K562 (cell line): Measurements from ENCODE around the gene KRTAP10-4. TPM values are rescaled to one million over a fixed set of nuclear protein-coding genes. Genes with fewer than 3 reads are reported as not detected.

Source experiments
- ATAC-seq: fragments of 200-7000 bp; cut with Tn5 transposase; 3 replicates; pipeline ENCODE4 v1.9.1; 2020; ENCODE audit warnings: moderate library complexity
- BruUV-seq: library from RNA; stranded (reverse); fragments of 400-500 nt; replicated peaks from 2 replicates; lab custom pipeline; 2021; lab: Mats Ljungman, UMichigan
- CTCF ChIA-PET: fragments of 300-600 bp; formaldehyde crosslinking; extraction: SDS; loops from one replicate; lab custom pipeline; 2021; ENCODE audit warnings: low intra/inter-chr PET ratio; lab: Yijun Ruan, JAX
- POLR2A ChIA-PET: fragments of 300-600, 350-650 bp; sonication (Branson Sonifier 250); formaldehyde crosslinking; extraction: SDS; loops from one replicate; lab custom pipeline; 2021; ENCODE audit warnings: antibody characterized with exemption, inconsistent platforms; lab: Yijun Ruan, JAX
- DNase-seq, 4 experiments: peaks; one replicate each; pipeline versions ENCODE4 v3.0.0 to v3.0.0-alpha.2; 2011 to 2018; ENCODE audit warnings: low spot score in 3 of 4, mixed read lengths in 3 of 4; ENCODE audit errors: extremely low read depth in 1 of 4
- FAIRE-seq: peaks from 2 replicates; lab custom pipeline; 2011; peaks lifted over from hg19 to GRCh38; lab: Jason Lieb, UNC
- H2AFZ ChIP-seq: 2 replicates; pipeline ENCODE4 v1.6.0; 2011; ENCODE audit warnings: low read depth, low read length, control low read depth, inconsistent platforms
- H3K27ac ChIP-seq: fragments of 200-600 bp; 3 replicates; pipeline ENCODE4 v1.8.0; 2011; ENCODE audit warnings: low read depth, mild to moderate bottlenecking, control low read depth, inconsistent platforms, low read length, moderate library complexity, mixed read lengths; ENCODE audit errors: extremely low read depth
- H3K27me3 ChIP-seq, 2 experiments: fragments of 300-600 bp in 1 of 2; 2 replicates in 1 of 2; 3 replicates in 1 of 2; pipeline versions ENCODE4 v1.6.0 to v1.8.0; 2011; ENCODE audit warnings: inconsistent platforms in 2 of 2, low read length in 2 of 2, mild to moderate bottlenecking in 1 of 2, mixed read lengths in 1 of 2, moderate library complexity in 1 of 2; ENCODE audit not compliant: control insufficient read depth in 2 of 2, insufficient read depth in 2 of 2
- H3K36me3 ChIP-seq: fragments of 300-600 bp; 3 replicates; pipeline ENCODE4 v1.8.0; 2011; ENCODE audit warnings: mild to moderate bottlenecking, low read length, inconsistent platforms; ENCODE audit not compliant: control insufficient read depth, insufficient read depth
- H3K4me1 ChIP-seq, 2 experiments: fragments of 200-600 bp in 1 of 2; replicated peaks in 1 of 2; 2 replicates in 1 of 2; 3 replicates in 1 of 2; pipeline versions ENCODE4 v1.5.1 to v1.8.0; 2011; ENCODE audit warnings: inconsistent platforms in 2 of 2, low read length in 2 of 2, mild to moderate bottlenecking in 1 of 2, mixed read lengths in 1 of 2, moderate library complexity in 1 of 2; ENCODE audit not compliant: control insufficient read depth in 2 of 2, insufficient read depth in 2 of 2
- H3K4me2 ChIP-seq: 2 replicates; pipeline ENCODE4 v1.6.1; 2011; ENCODE audit warnings: low read length, control low read depth, inconsistent platforms, mixed read lengths; ENCODE audit not compliant: insufficient read depth
- H3K4me3 ChIP-seq: fragments of 200-600 bp; sonication (generic), shearing (Covaris generic); 2 replicates; pipeline ENCODE4 v1.5.1; 2016; ENCODE audit warnings: control low read depth, inconsistent platforms
- H3K79me2 ChIP-seq: fragments of 200-600 bp; 3 replicates; pipeline ENCODE4 v1.8.0; 2011; ENCODE audit warnings: low read length, inconsistent platforms; ENCODE audit not compliant: control insufficient read depth, insufficient read depth
- H3K9ac ChIP-seq, 2 experiments: 2 replicates each; pipeline versions ENCODE4 v1.6.0 to v1.6.1; 2011; ENCODE audit warnings: low read depth in 2 of 2, low read length in 2 of 2, control low read depth in 1 of 2, inconsistent platforms in 1 of 2, mild to moderate bottlenecking in 1 of 2, mixed read lengths in 1 of 2; ENCODE audit not compliant: insufficient read depth in 1 of 2
- H3K9me1 ChIP-seq: one replicate; pipeline ENCODE4 v1.6.0; 2011; ENCODE audit warnings: inconsistent platforms, mild to moderate bottlenecking, low read length, moderate library complexity; ENCODE audit not compliant: control insufficient read depth, insufficient read depth
- H3K9me3 ChIP-seq: replicated peaks from 2 replicates; pipeline ENCODE4 v1.5.1; 2011; ENCODE audit warnings: low read depth, low read length, inconsistent platforms; ENCODE audit not compliant: control insufficient read depth, insufficient read depth
- H4K20me1 ChIP-seq: replicated peaks from 2 replicates; pipeline ENCODE4 v1.6.1; 2011; ENCODE audit warnings: low read length, inconsistent platforms, mixed read lengths; ENCODE audit not compliant: control insufficient read depth, insufficient read depth
- MTA3 ChIP-seq: fragments of 450-650 bp; formaldehyde crosslinking; IDR thresholded peaks from 2 replicates; pipeline ENCODE4 v1.6.1; 2017; ENCODE audit warnings: mild to moderate bottlenecking, borderline replicate concordance
- POLR3G ChIP-seq: IDR thresholded peaks from 2 replicates; pipeline ENCODE4 v1.6.1; 2011; ENCODE audit not compliant: insufficient read length, insufficient replicate concordance; ENCODE audit errors: extremely low read depth
- SMARCC2 ChIP-seq: fragments of 450-650 bp; IDR thresholded peaks from 2 replicates; pipeline ENCODE4 v1.6.1; 2017; ENCODE audit warnings: antibody characterized with exemption, moderate library complexity, mild to moderate bottlenecking, low read depth
- TRIM28 ChIP-seq: fragments of 450-650 bp; IDR thresholded peaks from 2 replicates; pipeline ENCODE4 v1.6.1; 2017
- ZEB2 ChIP-seq: fragments of 450-650 bp; IDR thresholded peaks from 2 replicates; pipeline ENCODE4 v1.6.1; 2016
- WGBS: fragments of 100-300 bp; shearing (Covaris generic); methylation state at CpG from one replicate; pipeline ENCODE4 v1.1.6; 2016; ENCODE audit warnings: low coverage, mixed read lengths; ENCODE audit not compliant: insufficient coverage; ENCODE audit errors: missing lambda C conversion rate; 5-methylcytosine and 5-hydroxymethylcytosine counted together
- in situ Hi-C: fragments of 300-500 bp; cut with MboI; formaldehyde crosslinking; loops from 4 replicates; pipeline ENCODE4 v1.15.0; 2018; ENCODE audit warnings: inconsistent platforms, mixed read lengths
- intact Hi-C: fragments of 100-400 bp; cut with micrococcal nuclease; formaldehyde crosslinking; loops from 2 replicates; pipeline ENCODE4 v1.14.2; 2022
- polyA plus RNA-seq, 8 experiments: library from polyadenylated mRNA; depleted of rRNA in 4 of 8; stranded (reverse) in 5 of 8; unstranded in 3 of 8; fragments of >200 nt; fragmentation: Nextera tagmentation in 2 of 8; fragmentation: Illumina TruSeq in 1 of 8; extraction: Ambion mirVana in 2 of 8; extraction: Trizol in 1 of 8; gene quantifications; 2 replicates each; pipeline versions ENCODE4 v1.2.1 to v1.2.3, GENCODE V29; 2011 to 2014; ENCODE audit warnings: inconsistent platforms in 1 of 8, missing spikeins in 1 of 8
- total RNA-seq, 7 experiments: library from RNA; depleted of rRNA in 6 of 7; stranded (reverse); fragments of >200 nt in 6 of 7; fragmentation: Illumina TruSeq in 2 of 7; extraction: Trizol in 2 of 7; gene quantifications; 2 replicates each; pipeline versions ENCODE4 v1.2.1 to v1.2.3, GENCODE V29; 2011 to 2021; ENCODE audit warnings: low replicate concordance in 1 of 7
- TF ChIP-seq, protein P1 (sequence below): sonication (generic); formaldehyde crosslinking; IDR thresholded peaks from 2 replicates; pipeline ENCODE4 v1.8.0; 2023; ENCODE audit warnings: mild to moderate bottlenecking, missing genetic modification reagents

Gene KRTAP10-4
- total and polyA plus RNA-seq, 9 of the 15 experiments (the other 6 are each of a cell fraction or from before 2014, with no cell fraction given) = not detected

GRCh38 chr21:44542716-44543115, 30.8 kb upstream of the KRTAP10-4 start:
- in situ Hi-C loops = no loop called here
- no peak for FAIRE-seq

More at GRCh38 chr21:44542716-44543115, 30.8 kb upstream of the KRTAP10-4 start:
- WGBS = 0% methylated on average over 1 of the region's 1 CpG
- H3K9ac ChIP-seq = no peak overlapping the region
- intact Hi-C loops = no loop called here
- H3K79me2 ChIP-seq = no peaks in the 10 kb centered on the region
- peaks cover 4 to 32% of the 10 kb centered on the region in 2 experiments; a peak in 4 of 5 replicates for H3K27me3 ChIP-seq
- DNase-seq (no peak), ATAC-seq (no peak)
- peaks cover 0 to 4% of the 10 kb centered on the region in 2 experiments; a peak in 2 of 5 replicates for H3K4me1 ChIP-seq
- H3K36me3 ChIP-seq = no peaks in the 10 kb centered on the region
- POLR2A ChIA-PET = no interaction called here
- no peaks in the 10 kb centered on the region for H3K9me3 ChIP-seq
- no peaks in the 10 kb centered on the region for H4K20me1 ChIP-seq
- CTCF ChIA-PET = no interaction called here
- no peak overlapping the region for H3K27ac ChIP-seq
- H3K4me3 ChIP-seq = no peak overlapping the region
- no peak for TF ChIP-seq POLR3G
- TF ChIP-seq SMARCC2 = no peak
- TF ChIP-seq, protein P1, sequence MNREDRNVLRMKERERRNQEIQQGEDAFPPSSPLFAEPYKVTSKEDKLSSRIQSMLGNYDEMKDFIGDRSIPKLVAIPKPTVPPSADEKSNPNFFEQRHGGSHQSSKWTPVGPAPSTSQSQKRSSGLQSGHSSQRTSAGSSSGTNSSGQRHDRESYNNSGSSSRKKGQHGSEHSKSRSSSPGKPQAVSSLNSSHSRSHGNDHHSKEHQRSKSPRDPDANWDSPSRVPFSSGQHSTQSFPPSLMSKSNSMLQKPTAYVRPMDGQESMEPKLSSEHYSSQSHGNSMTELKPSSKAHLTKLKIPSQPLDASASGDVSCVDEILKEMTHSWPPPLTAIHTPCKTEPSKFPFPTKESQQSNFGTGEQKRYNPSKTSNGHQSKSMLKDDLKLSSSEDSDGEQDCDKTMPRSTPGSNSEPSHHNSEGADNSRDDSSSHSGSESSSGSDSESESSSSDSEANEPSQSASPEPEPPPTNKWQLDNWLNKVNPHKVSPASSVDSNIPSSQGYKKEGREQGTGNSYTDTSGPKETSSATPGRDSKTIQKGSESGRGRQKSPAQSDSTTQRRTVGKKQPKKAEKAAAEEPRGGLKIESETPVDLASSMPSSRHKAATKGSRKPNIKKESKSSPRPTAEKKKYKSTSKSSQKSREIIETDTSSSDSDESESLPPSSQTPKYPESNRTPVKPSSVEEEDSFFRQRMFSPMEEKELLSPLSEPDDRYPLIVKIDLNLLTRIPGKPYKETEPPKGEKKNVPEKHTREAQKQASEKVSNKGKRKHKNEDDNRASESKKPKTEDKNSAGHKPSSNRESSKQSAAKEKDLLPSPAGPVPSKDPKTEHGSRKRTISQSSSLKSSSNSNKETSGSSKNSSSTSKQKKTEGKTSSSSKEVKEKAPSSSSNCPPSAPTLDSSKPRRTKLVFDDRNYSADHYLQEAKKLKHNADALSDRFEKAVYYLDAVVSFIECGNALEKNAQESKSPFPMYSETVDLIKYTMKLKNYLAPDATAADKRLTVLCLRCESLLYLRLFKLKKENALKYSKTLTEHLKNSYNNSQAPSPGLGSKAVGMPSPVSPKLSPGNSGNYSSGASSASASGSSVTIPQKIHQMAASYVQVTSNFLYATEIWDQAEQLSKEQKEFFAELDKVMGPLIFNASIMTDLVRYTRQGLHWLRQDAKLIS (CRISPR knock-in tag) = no peak
- TF ChIP-seq TRIM28 = 0 out of 2 replicates have a peak, but pooled peaks have one; percentile 59
- TF ChIP-seq ZEB2 = no peak
- TF ChIP-seq MTA3 = no peak
- H2AFZ ChIP-seq = no peak overlapping the region
- no TSS peak for BruUV-seq
- H3K9me1 ChIP-seq = no peaks in the 10 kb centered on the region
- H3K4me2 ChIP-seq = no peak overlapping the region
